ENCODE measurements around the gene PDCD5. TPM values are rescaled to one million over a fixed set of nuclear protein-coding genes. Genes with fewer than 3 reads are reported as not detected.

The PDCD5 gene
- total RNA-seq, 1 donor from 2014 or later, result 123 TPM

DNA sequence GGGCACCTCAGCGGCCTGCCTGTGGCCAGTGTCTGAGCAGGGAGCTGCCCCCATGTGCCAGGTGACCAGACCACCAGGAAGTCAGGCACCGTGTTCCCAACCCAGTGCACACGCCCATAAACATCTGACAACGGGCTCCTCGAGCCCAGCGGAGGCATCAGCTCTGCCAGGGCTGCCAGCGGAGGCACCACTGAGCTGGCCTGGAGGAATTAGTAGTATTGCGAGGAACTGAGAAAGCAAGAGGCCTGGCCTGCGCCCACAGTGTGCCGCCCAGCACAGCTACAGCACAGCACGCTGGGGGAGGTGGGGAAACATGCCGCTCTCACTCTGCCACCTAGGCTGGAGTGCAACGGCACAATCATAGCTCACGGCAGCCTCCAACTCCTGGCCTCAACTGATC is 49.3 kb downstream of the PDCD5 start:
- DNase-seq (ENCODE audit: extremely low spot score, unreplicated experiment), result no peak
- Mint-ChIP-seq H3K36me3 (peaks cover 15% of the 10 kb centered on the region), H3K9me3 (no peaks in the 10 kb centered on the region), H3K27ac (no peak overlapping the region), H3K4me1 (ENCODE audit: unreplicated experiment) (no peaks in the 10 kb centered on the region), H3K4me3 (no peak overlapping the region), H3K27me3 (no peaks in the 10 kb centered on the region)
- TF ChIP-seq, protein P1, sequence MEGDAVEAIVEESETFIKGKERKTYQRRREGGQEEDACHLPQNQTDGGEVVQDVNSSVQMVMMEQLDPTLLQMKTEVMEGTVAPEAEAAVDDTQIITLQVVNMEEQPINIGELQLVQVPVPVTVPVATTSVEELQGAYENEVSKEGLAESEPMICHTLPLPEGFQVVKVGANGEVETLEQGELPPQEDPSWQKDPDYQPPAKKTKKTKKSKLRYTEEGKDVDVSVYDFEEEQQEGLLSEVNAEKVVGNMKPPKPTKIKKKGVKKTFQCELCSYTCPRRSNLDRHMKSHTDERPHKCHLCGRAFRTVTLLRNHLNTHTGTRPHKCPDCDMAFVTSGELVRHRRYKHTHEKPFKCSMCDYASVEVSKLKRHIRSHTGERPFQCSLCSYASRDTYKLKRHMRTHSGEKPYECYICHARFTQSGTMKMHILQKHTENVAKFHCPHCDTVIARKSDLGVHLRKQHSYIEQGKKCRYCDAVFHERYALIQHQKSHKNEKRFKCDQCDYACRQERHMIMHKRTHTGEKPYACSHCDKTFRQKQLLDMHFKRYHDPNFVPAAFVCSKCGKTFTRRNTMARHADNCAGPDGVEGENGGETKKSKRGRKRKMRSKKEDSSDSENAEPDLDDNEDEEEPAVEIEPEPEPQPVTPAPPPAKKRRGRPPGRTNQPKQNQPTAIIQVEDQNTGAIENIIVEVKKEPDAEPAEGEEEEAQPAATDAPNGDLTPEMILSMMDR (conservative IDR thresholded peaks at IDR 0.05), result no peak

DNA sequence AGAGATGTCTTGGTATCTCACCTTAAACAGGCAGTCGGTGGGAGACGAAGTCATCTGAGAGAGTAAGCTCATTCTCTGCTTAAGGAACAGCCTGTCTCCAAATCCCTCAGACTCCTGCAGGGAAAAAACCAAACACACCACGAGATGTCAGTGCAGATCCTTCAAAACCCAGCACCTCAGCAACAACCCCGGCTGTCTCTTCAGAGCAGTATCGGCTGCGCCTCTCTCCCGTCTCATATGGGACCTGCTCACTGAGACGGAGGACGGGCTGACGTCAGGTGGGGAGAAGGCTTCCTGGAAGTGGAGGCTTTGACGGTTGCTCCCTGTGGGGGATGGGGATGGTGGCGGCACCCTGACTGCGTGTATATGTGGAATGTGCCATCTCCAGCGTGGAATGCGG is 50.4 kb downstream of the PDCD5 start:
- H3K9me3 Mint-ChIP-seq, result no peaks in the 10 kb centered on the region
- TF ChIP-seq, protein P1 (conservative IDR thresholded peaks at IDR 0.05), result no peak
- DNase-seq (ENCODE audit: extremely low spot score, unreplicated experiment), result no peak
- no peak overlapping the region for H3K4me3 Mint-ChIP-seq
- H3K27ac Mint-ChIP-seq, result no peak overlapping the region
- H3K27me3 Mint-ChIP-seq, result no peaks in the 10 kb centered on the region
- H3K4me1 Mint-ChIP-seq (ENCODE audit: unreplicated experiment), result no peaks in the 10 kb centered on the region
- peaks cover 15% of the 10 kb centered on the region for H3K36me3 Mint-ChIP-seq

Other genes with a start within 250 kb of the PDCD5 start
- gene ZNF507, start 235.6 kb upstream of the PDCD5 start, total RNA-seq (ENCODE audit: low replicate concordance), result 22.4 and 32.5 TPM in 2 replicates
- gene DPY19L3, start 175.4 kb upstream of the PDCD5 start, total RNA-seq (ENCODE audit: low replicate concordance), result 25.5 and 75.2 TPM in 2 replicates
- gene ANKRD27, start 94.0 kb downstream of the PDCD5 start, total RNA-seq (ENCODE audit: low replicate concordance), result 37.0 and 40.2 TPM in 2 replicates
- gene RGS9BP, start 94.7 kb downstream of the PDCD5 start, total RNA-seq (ENCODE audit: low replicate concordance), result 1.4 TPM in 2 replicates
- 10.8 and 17.1 TPM in 2 replicates for gene NUDT19, start 110.6 kb downstream of the PDCD5 start, total RNA-seq (ENCODE audit: low replicate concordance)
- 0.24 TPM in 2 replicates for gene TDRD12, start 138.6 kb downstream of the PDCD5 start, total RNA-seq (ENCODE audit: low replicate concordance)

Data from type B pancreatic cell (in vitro differentiated cells).